Activated T-cell treated with anti-CD3 and anti-CD28 coated beads, Interleukin-2, amount 50 U/mL, for 4 hours (primary cell): Measurements from ENCODE around the gene FCRL3. TPM values are rescaled to one million over a fixed set of nuclear protein-coding genes. Genes with fewer than 3 reads are reported as not detected.

Experiments used
- ATAC-seq, 2 donors: fragments of 200-7000 bp; cut with Tn5 transposase; one replicate each; pipeline ENCODE4 v1.10.0; 2021
- DNase-seq: peaks from one replicate; pipeline ENCODE4 v3.0.0-alpha.2; 2020
- H3K27me3 Mint-ChIP-seq: one replicate; pipeline ENCODE4 v1.8.0; 2021; ENCODE audit warnings: low read depth, mixed read lengths
- H3K36me3 Mint-ChIP-seq: one replicate; pipeline ENCODE4 v1.8.0; 2022; ENCODE audit warnings: mixed read lengths; ENCODE audit not compliant: insufficient read depth
- H3K4me1 Mint-ChIP-seq: one replicate; pipeline ENCODE4 v1.8.0; 2021; ENCODE audit warnings: low read depth, mixed read lengths
- H3K4me3 Mint-ChIP-seq: one replicate; pipeline ENCODE4 v1.8.0; 2021; ENCODE audit warnings: mild to moderate bottlenecking, moderate library complexity, mixed read lengths
- H3K9me3 Mint-ChIP-seq: one replicate; pipeline ENCODE4 v1.8.0; 2021; ENCODE audit warnings: mixed read lengths
- total RNA-seq, 3 donors: library from RNA; stranded (reverse); gene quantifications; one replicate each; pipeline ENCODE4 v1.2.1, GENCODE V29; 2021

The FCRL3 gene
- total RNA-seq, 3 donors from 2014 or later = 0.81 to 4.9 (median 0.90) TPM

GRCh38 chr1:157702308-157702825 lies 1.8 kb upstream of the FCRL3 start:
- ATAC-seq (peak in 1 of 2 donors; percentile 46), DNase-seq (no peak)
- H3K4me3 Mint-ChIP-seq = no peak overlapping the region
- H3K9me3 Mint-ChIP-seq = peaks cover 5% of the 10 kb centered on the region
- H3K36me3 Mint-ChIP-seq = no peaks in the 10 kb centered on the region
- peaks cover 14% of the 10 kb centered on the region for H3K27me3 Mint-ChIP-seq
- H3K4me1 Mint-ChIP-seq = peaks cover 16% of the 10 kb centered on the region

- H3K9me3 Mint-ChIP-seq = no peaks in the 10 kb centered on the region
- H3K36me3 Mint-ChIP-seq = peaks cover 2% of the 10 kb centered on the region
- ATAC-seq (peak in 1 of 2 donors; percentile 6), DNase-seq (no peak)
- H3K4me1 Mint-ChIP-seq = peaks cover 20% of the 10 kb centered on the region
- H3K4me3 Mint-ChIP-seq = peak overlapping the region; percentile 37
- H3K27me3 Mint-ChIP-seq = peaks cover 14% of the 10 kb centered on the region
Observed at GRCh38 chr1:157700305-157700704, 264 bp downstream of the FCRL3 start.

DNA sequence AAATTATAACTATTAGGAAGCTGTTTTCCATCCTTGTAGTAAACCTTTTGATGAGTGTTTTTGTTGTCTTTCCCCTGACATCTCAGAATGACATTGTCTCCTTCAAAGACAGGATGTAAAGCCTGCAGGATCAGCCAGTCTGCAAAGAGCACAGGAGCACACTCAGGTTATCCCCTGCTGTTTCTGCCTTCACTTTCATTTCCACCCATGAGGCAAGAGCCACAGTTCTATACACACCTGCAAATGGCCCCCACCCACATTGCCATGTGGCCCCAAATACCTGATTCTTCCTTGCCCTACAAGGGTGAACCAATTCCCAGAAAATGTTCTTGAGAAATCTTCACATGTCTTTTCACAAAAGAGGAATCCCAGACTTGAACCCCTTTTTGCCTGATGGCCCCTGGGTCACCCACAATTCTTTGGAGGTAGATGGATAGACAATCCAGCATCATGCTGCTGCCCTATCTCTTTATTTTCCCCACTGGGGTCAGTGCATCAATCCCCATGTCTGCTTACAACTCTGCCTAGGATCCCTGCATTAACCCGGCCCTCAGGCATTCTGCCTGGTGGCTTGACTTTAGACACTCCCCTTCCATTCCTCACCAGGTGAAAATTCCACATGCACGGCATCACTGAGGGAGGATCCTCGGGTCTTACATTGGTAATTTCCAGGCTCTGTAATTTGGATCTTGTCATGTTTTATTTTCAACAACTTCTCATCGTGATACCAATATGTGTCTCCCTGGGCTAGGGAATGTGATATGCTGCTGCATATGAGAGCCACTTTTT lies 2.6 kb downstream of the FCRL3 start:
- Mint-ChIP-seq H3K4me1 (peaks cover 15% of the 10 kb centered on the region), H3K9me3 (no peaks in the 10 kb centered on the region), H3K36me3 (peaks cover 2% of the 10 kb centered on the region), H3K27me3 (peaks cover 14% of the 10 kb centered on the region), H3K4me3 (no peak overlapping the region)
- no peak for DNase-seq
- no peak for ATAC-seq

GRCh38 chr1:157696966-157697628 lies 3.5 kb downstream of the FCRL3 start:
- no peak overlapping the region for H3K4me3 Mint-ChIP-seq
- peaks cover 15% of the 10 kb centered on the region for H3K4me1 Mint-ChIP-seq
- ATAC-seq = peak in 1 of 2 donors; percentile 33
- H3K36me3 Mint-ChIP-seq = peaks cover 2% of the 10 kb centered on the region
- DNase-seq = no peak
- no peaks in the 10 kb centered on the region for H3K9me3 Mint-ChIP-seq
- peaks cover 10% of the 10 kb centered on the region for H3K27me3 Mint-ChIP-seq

GRCh38 chr1:157695417-157695816 lies 5.2 kb downstream of the FCRL3 start:
- Mint-ChIP-seq H3K4me1 (peaks cover 10% of the 10 kb centered on the region), H3K4me3 (no peak overlapping the region), H3K36me3 (peaks cover 2% of the 10 kb centered on the region), H3K27me3 (peaks cover 10% of the 10 kb centered on the region), H3K9me3 (no peaks in the 10 kb centered on the region)
- DNase-seq (no peak), ATAC-seq (peak in 1 of 2 donors; percentile 37)

DNA sequence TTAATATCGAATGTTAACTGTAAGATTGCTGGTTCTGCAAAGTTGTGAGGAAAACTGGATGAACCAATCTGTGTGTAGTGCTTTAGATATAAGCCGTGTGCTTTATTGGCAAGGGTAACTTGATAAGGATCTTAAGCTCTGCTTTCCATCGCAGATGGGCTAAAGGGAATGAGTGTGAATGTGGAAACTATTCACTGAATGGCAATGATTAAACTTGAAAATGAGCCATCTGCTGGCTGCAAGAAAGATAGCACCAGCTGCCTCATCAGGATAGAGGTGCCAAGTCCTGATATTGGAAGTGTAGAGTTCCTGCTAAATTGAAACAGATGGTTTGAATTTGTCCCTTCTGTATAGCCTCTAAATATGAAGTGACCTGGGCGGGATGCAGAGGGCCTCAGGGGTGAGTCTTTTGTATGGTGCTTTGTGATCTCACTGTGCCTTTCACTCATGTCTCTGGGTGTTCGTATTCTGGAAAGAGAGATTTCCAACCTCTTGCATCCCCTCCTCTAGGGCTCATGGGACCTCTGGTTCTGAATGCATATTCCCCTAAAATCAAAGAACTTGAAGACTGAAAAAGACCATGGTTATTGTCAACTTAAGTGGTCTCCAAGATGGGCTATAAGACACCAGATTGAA lies 9.2 kb downstream of the FCRL3 start:
- no peaks in the 10 kb centered on the region for H3K9me3 Mint-ChIP-seq
- H3K4me1 Mint-ChIP-seq = no peaks in the 10 kb centered on the region
- ATAC-seq (no peak), DNase-seq (no peak)
- H3K4me3 Mint-ChIP-seq = no peak overlapping the region
- no peaks in the 10 kb centered on the region for H3K27me3 Mint-ChIP-seq
- no peaks in the 10 kb centered on the region for H3K36me3 Mint-ChIP-seq

GRCh38 chr1:157682710-157683437 lies 17.7 kb downstream of the FCRL3 start:
- Mint-ChIP-seq H3K4me1 (no peaks in the 10 kb centered on the region), H3K9me3 (no peaks in the 10 kb centered on the region), H3K27me3 (peaks cover 2% of the 10 kb centered on the region), H3K4me3 (no peak overlapping the region), H3K36me3 (no peaks in the 10 kb centered on the region)
- DNase-seq = no peak
- no peak for ATAC-seq

DNA sequence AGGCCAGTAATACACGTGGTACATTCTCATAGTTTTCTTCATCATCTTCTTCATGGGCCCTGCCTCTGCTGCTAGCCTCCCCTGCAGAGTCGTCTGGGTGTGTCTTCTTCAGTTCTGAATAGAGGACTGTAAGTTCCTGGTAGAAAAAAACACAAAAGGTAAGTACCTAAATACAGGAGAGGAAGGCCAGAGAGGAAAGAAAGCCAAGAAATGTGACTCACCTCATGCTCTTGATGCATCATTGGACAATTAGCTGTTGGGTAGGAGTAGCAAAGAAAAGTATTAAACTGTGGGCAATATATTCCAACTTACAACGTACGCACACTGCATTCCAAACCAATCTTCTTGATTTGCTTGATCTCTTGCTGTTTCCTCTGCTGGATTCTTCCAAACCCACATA lies 21.8 kb downstream of the FCRL3 start:
- DNase-seq (no peak), ATAC-seq (no peak)
- no peaks in the 10 kb centered on the region for H3K9me3 Mint-ChIP-seq
- H3K36me3 Mint-ChIP-seq = no peaks in the 10 kb centered on the region
- no peaks in the 10 kb centered on the region for H3K4me1 Mint-ChIP-seq
- no peak overlapping the region for H3K4me3 Mint-ChIP-seq
- peaks cover 2% of the 10 kb centered on the region for H3K27me3 Mint-ChIP-seq

DNA sequence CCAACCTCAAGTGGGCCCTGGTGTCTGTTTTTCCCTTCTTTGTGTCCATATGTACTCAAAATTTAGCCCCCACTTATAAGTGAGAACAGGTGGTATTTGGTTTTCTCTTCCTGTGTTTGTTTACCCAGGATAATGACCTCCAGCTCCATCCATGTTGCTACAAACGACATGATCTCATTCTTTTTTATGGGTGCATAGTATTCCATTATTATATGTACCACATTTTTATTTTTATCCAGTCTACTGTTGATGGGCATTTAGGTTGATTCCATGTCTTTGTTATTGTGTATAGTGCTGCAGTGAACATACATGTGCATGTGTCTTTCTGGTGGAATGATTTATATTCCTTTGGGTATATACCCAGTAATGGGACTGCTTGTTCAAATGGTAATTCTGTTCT lies 27.6 kb downstream of the FCRL3 start:
- H3K36me3 Mint-ChIP-seq = no peaks in the 10 kb centered on the region
- peaks cover 1% of the 10 kb centered on the region for H3K27me3 Mint-ChIP-seq
- no peaks in the 10 kb centered on the region for H3K4me1 Mint-ChIP-seq
- H3K4me3 Mint-ChIP-seq = no peak overlapping the region
- H3K9me3 Mint-ChIP-seq = peaks cover 27% of the 10 kb centered on the region
- ATAC-seq (no peak), DNase-seq (no peak)

DNA sequence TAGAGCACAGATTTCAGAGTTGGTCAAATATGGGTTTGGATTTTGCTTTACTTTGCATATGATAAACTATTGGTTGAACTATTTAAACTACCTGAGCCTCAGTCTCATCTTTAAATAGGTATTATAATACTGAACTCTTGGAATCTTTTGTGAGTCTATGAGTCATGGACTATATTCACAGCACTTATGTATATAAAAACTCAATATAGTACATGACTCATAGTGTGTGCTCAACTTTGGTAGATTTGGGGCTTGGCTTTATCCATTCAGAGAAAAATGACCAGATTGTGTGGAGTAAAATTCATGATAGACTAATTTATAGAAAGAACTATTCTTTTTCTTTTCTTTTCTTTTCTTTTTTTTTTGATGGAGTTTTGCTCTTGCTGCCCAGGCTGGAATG lies 28.7 kb downstream of the FCRL3 start:
- H3K4me3 Mint-ChIP-seq = no peak overlapping the region
- H3K9me3 Mint-ChIP-seq = peaks cover 31% of the 10 kb centered on the region
- ATAC-seq = no peak
- peaks cover 1% of the 10 kb centered on the region for H3K27me3 Mint-ChIP-seq
- DNase-seq = no peak
- H3K4me1 Mint-ChIP-seq = no peaks in the 10 kb centered on the region
- no peaks in the 10 kb centered on the region for H3K36me3 Mint-ChIP-seq

DNA sequence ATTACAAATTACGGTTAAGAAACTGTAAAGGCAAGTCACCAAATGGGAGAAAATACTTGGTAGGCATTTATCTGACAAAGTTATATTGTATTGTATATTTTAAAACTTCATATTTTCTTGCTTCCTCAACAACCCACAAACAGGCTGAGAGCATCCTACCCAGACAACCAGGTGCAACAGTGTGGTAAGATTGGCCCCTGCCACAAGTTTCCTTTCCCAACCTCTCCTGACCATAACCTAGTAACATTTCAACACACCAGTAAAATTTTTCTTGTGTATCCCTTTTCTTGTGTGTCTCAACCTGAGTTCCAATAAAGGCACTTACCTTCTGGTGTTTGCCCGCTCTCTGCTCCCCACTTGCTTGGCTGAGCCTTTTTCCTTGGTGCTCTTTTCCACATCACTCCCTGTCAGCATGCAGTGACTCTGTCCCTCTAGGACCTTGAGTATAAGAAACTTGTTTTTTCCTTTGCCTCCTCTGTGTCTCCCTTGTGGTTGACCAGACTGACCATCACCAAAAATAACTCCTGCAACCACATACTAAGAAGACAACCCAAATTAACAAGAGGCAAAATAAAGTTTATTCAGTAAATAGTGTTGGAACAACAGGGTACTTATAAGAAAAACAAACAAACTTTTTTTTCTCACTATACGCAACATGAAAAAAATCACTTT lies 40.9 kb downstream of the FCRL3 start:
- Mint-ChIP-seq H3K36me3 (no peaks in the 10 kb centered on the region), H3K4me1 (no peaks in the 10 kb centered on the region)

GRCh38 chr1:157658571-157658970 lies 42.0 kb downstream of the FCRL3 start:
- no peaks in the 10 kb centered on the region for H3K36me3 Mint-ChIP-seq
- H3K4me3 Mint-ChIP-seq = no peak overlapping the region
- DNase-seq (no peak), ATAC-seq (no peak)
- H3K27me3 Mint-ChIP-seq = peaks cover 8% of the 10 kb centered on the region
- H3K9me3 Mint-ChIP-seq = peaks cover 6% of the 10 kb centered on the region
- no peaks in the 10 kb centered on the region for H3K4me1 Mint-ChIP-seq

More for the DNA sequence above, 40.9 kb downstream of the FCRL3 start:
- Mint-ChIP-seq H3K4me3 (no peak overlapping the region), H3K27me3 (peaks cover 7% of the 10 kb centered on the region), H3K9me3 (peaks cover 6% of the 10 kb centered on the region)
- DNase-seq (no peak), ATAC-seq (no peak)

DNA sequence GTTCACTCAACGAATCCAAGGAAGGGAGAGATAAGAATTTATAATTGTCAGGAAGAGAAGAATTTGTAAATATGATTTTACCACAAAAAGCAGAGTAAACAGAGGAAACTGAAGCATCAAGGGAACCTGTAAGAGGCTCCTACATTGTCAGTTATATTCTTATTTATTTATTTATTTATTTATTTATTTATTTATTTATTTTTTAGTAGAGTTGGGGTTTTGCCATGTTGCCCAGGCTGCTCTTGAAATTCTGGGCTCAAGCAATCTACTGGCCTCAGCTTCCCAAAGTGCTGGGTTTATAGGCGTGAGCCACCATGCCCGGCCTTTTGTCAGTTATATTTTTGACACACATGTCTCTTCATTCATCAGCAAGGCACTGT lies 47.1 kb downstream of the FCRL3 start:
- Mint-ChIP-seq H3K4me3 (no peak overlapping the region), H3K4me1 (peaks cover 6% of the 10 kb centered on the region), H3K36me3 (no peaks in the 10 kb centered on the region), H3K9me3 (no peaks in the 10 kb centered on the region), H3K27me3 (peaks cover 14% of the 10 kb centered on the region)
- no peak for ATAC-seq
- DNase-seq = no peak
